ENCODE data around the gene PSMD10. TPM values are rescaled to one million over a fixed set of nuclear protein-coding genes. Genes with fewer than 3 reads are reported as not detected.

The PSMD10 gene
- total RNA-seq, 1 donor from 2014 or later: 47.3 TPM

DNA sequence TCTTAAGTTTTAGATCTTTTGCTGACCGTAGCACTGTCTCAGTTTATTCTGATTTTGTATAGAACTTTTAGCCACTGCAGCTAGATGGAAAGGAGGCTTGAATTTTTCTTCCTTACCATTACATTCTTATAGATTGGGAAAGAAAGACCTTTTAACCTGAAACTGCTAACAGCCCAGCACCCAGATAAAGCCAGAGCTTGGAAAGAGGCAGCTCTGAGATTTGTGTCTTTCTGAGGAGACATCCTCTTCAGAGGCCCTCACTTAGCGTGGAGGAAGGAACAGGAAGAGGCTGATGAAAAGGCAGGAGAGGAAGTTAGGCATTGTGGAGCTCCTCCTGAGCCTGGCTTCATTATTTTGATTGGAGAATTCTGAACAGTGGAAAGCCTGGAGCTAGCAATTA lies 35.3 kb upstream of the PSMD10 start:
- Mint-ChIP-seq H3K4me1 (ENCODE audit: low read depth, unreplicated experiment) (peaks cover 14% of the 10 kb centered on the region), H3K27me3 (ENCODE audit: low read depth, unreplicated experiment) (no peaks in the 10 kb centered on the region), H3K4me3 (ENCODE audit: unreplicated experiment) (no peak overlapping the region), H3K36me3 (ENCODE audit: low read depth, unreplicated experiment) (no peaks in the 10 kb centered on the region), H3K27ac (ENCODE audit: unreplicated experiment) (no peak overlapping the region), H3K9me3 (ENCODE audit: unreplicated experiment) (no peaks in the 10 kb centered on the region)
- Histone ChIP-seq H3K36me3 (ENCODE audit: insufficient read depth, low read length) (no peaks in the 10 kb centered on the region), H2AFZ (ENCODE audit: low read depth, low read length) (no peak overlapping the region), H4K20me1 (ENCODE audit: insufficient read depth, low read length) (no peaks in the 10 kb centered on the region), H3K27ac (ENCODE audit: low read depth, low read length) (no peak overlapping the region), H3K27me3 (ENCODE audit: insufficient read depth, low read length) (no peaks in the 10 kb centered on the region), H3K9me3 (ENCODE audit: insufficient read depth, low read depth, low read length) (no peaks in the 10 kb centered on the region), H3K4me2 (ENCODE audit: low read length) (no peak overlapping the region), H3K4me3 (ENCODE audit: insufficient read depth, low read depth, low read length) (no peak overlapping the region), H3K79me2 (ENCODE audit: insufficient read depth, low read length) (no peaks in the 10 kb centered on the region), H3K4me1 (ENCODE audit: insufficient read depth, low read length) (peaks cover 20% of the 10 kb centered on the region), H3K9ac (ENCODE audit: low read length) (no peak overlapping the region)
- TF ChIP-seq, protein P1, sequence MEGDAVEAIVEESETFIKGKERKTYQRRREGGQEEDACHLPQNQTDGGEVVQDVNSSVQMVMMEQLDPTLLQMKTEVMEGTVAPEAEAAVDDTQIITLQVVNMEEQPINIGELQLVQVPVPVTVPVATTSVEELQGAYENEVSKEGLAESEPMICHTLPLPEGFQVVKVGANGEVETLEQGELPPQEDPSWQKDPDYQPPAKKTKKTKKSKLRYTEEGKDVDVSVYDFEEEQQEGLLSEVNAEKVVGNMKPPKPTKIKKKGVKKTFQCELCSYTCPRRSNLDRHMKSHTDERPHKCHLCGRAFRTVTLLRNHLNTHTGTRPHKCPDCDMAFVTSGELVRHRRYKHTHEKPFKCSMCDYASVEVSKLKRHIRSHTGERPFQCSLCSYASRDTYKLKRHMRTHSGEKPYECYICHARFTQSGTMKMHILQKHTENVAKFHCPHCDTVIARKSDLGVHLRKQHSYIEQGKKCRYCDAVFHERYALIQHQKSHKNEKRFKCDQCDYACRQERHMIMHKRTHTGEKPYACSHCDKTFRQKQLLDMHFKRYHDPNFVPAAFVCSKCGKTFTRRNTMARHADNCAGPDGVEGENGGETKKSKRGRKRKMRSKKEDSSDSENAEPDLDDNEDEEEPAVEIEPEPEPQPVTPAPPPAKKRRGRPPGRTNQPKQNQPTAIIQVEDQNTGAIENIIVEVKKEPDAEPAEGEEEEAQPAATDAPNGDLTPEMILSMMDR (IDR thresholded peaks at IDR 0.05; ENCODE audit: insufficient read depth, low read depth, low read length): no peak
- TF ChIP-seq EZH2 (IDR thresholded peaks at IDR 0.05; ENCODE audit: insufficient read depth, low read length): no peak
- DNase-seq (ENCODE audit: low read depth) (no peak), FAIRE-seq (no peak)

DNA sequence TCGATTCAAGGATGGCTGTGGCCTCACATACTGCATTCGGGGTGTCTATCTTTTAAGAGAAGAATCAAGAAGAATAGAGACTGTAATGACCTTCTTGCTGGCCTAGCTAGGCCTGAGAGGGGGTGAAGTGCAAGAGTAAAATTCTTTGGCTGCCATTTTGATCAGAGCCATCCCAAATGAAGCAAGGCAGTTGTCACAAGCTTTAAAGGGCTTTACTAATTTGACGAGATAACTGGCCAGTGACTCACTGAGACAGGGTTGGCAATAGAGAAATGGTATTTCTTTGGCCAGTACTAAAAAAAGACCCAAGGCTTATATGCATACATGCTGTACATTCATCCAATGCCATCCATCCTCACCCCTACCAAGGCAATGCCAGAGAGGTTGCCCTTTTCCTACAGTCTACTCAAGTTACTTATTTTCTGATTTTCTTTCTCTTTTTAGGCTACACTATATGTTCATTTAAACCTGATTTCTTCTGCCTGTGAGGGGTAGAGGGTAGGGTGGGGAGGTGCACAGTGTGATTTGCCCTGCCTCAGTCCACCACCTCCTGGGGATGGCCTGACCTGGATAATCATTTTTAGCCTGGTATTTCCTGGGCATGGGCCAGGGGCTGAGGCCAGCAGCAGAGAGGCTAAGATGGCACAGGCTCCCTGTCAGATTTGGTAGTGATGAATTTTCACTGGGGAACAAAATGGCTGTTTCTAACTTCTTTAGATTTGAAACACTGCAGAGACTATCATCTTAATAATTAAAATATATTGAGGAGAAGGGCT lies 32.4 kb upstream of the PSMD10 start:
- no peaks in the 10 kb centered on the region for H3K9me3 Mint-ChIP-seq (ENCODE audit: unreplicated experiment)
- TF ChIP-seq, protein P1 (IDR thresholded peaks at IDR 0.05; ENCODE audit: insufficient read depth, low read depth, low read length): no peak
- no peak for TF ChIP-seq EZH2 (IDR thresholded peaks at IDR 0.05; ENCODE audit: insufficient read depth, low read length)
- Histone ChIP-seq H3K9me3 (ENCODE audit: insufficient read depth, low read depth, low read length) (no peaks in the 10 kb centered on the region), H3K36me3 (ENCODE audit: insufficient read depth, low read length) (no peaks in the 10 kb centered on the region), H3K27me3 (ENCODE audit: insufficient read depth, low read length) (no peaks in the 10 kb centered on the region), H4K20me1 (ENCODE audit: insufficient read depth, low read length) (no peaks in the 10 kb centered on the region), H3K9ac (ENCODE audit: low read length) (no peak overlapping the region), H3K79me2 (ENCODE audit: insufficient read depth, low read length) (no peaks in the 10 kb centered on the region), H3K27ac (ENCODE audit: low read depth, low read length) (no peak overlapping the region), H3K4me1 (ENCODE audit: insufficient read depth, low read length) (peaks cover 12% of the 10 kb centered on the region), H2AFZ (ENCODE audit: low read depth, low read length) (no peak overlapping the region), H3K4me2 (ENCODE audit: low read length) (no peak overlapping the region), H3K4me3 (ENCODE audit: insufficient read depth, low read depth, low read length) (no peak overlapping the region)
- no peaks in the 10 kb centered on the region for H3K27me3 Mint-ChIP-seq (ENCODE audit: low read depth, unreplicated experiment)
- peak; percentile 95 for FAIRE-seq
- DNase-seq (ENCODE audit: low read depth): peak; percentile 9
- H3K4me3 Mint-ChIP-seq (ENCODE audit: unreplicated experiment): no peak overlapping the region
- H3K36me3 Mint-ChIP-seq (ENCODE audit: low read depth, unreplicated experiment): no peaks in the 10 kb centered on the region
- H3K4me1 Mint-ChIP-seq (ENCODE audit: low read depth, unreplicated experiment): peaks cover 18% of the 10 kb centered on the region
- H3K27ac Mint-ChIP-seq (ENCODE audit: unreplicated experiment): peak overlapping the region; percentile 96

DNA sequence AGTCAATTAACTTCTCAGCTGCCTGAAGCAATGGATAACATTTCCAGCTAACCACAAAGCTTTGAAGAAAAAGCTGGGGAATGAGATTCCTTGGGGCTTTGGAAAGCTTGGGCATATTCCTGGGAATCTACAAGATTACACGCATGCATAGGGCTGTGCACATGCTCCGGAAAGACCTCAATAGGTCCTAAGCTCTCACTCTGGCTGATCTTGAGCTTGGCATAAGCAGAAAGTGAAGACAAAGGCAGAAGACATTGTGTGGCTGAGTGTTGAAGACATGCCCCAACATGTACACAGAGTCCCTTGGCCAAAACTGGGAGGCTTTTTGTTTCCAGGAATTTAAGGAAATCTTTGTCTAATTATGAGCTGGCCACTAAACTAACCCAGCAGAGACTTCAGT lies 31.4 kb upstream of the PSMD10 start:
- TF ChIP-seq, protein P1 (IDR thresholded peaks at IDR 0.05; ENCODE audit: insufficient read depth, low read depth, low read length): no peak
- Mint-ChIP-seq H3K9me3 (ENCODE audit: unreplicated experiment) (no peaks in the 10 kb centered on the region), H3K27ac (ENCODE audit: unreplicated experiment) (peak overlapping the region; percentile 96), H3K4me3 (ENCODE audit: unreplicated experiment) (no peak overlapping the region), H3K36me3 (ENCODE audit: low read depth, unreplicated experiment) (no peaks in the 10 kb centered on the region), H3K4me1 (ENCODE audit: low read depth, unreplicated experiment) (peaks cover 18% of the 10 kb centered on the region), H3K27me3 (ENCODE audit: low read depth, unreplicated experiment) (no peaks in the 10 kb centered on the region)
- H3K4me3 ChIP-seq (ENCODE audit: insufficient read depth, low read depth, low read length): no peak overlapping the region
- FAIRE-seq (peak; percentile 97), DNase-seq (ENCODE audit: low read depth) (peak; percentile 72)
- peak overlapping the region; percentile 53 for H3K27ac ChIP-seq (ENCODE audit: low read depth, low read length)
- H3K4me1 ChIP-seq (ENCODE audit: insufficient read depth, low read length): peaks cover 12% of the 10 kb centered on the region
- no peak overlapping the region for H3K9ac ChIP-seq (ENCODE audit: low read length)
- no peaks in the 10 kb centered on the region for H3K27me3 ChIP-seq (ENCODE audit: insufficient read depth, low read length)
- no peak overlapping the region for H2AFZ ChIP-seq (ENCODE audit: low read depth, low read length)
- no peaks in the 10 kb centered on the region for H3K79me2 ChIP-seq (ENCODE audit: insufficient read depth, low read length)
- H3K36me3 ChIP-seq (ENCODE audit: insufficient read depth, low read length): no peaks in the 10 kb centered on the region
- H3K9me3 ChIP-seq (ENCODE audit: insufficient read depth, low read depth, low read length): no peaks in the 10 kb centered on the region
- H4K20me1 ChIP-seq (ENCODE audit: insufficient read depth, low read length): no peaks in the 10 kb centered on the region
- H3K4me2 ChIP-seq (ENCODE audit: low read length): no peak overlapping the region

All from astrocyte (in vitro differentiated cells and primary cell).